ENCODE results near the gene ZG16B.

DNA sequence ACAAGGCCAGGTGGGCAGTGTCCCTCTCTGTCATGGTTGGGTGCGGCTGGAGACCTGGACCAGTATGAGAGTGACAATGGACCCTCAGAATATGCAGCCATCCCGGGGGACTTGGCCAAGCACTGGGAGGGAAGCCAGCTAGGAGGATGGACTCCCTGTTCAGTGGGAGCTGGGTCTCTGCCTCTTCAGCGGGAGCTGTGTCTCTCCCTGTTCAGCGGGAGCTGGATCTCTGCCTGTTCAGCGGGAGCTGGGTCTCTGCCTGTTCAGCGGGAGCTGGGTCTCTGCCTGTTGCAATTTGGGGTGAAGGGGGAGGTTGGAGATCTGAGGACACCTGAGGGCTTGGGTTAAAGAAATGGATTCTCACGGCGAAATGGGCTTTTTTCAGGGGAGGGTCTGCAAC lies 38.9 kb upstream of the ZG16B start:
- TF ChIP-seq, protein P1, sequence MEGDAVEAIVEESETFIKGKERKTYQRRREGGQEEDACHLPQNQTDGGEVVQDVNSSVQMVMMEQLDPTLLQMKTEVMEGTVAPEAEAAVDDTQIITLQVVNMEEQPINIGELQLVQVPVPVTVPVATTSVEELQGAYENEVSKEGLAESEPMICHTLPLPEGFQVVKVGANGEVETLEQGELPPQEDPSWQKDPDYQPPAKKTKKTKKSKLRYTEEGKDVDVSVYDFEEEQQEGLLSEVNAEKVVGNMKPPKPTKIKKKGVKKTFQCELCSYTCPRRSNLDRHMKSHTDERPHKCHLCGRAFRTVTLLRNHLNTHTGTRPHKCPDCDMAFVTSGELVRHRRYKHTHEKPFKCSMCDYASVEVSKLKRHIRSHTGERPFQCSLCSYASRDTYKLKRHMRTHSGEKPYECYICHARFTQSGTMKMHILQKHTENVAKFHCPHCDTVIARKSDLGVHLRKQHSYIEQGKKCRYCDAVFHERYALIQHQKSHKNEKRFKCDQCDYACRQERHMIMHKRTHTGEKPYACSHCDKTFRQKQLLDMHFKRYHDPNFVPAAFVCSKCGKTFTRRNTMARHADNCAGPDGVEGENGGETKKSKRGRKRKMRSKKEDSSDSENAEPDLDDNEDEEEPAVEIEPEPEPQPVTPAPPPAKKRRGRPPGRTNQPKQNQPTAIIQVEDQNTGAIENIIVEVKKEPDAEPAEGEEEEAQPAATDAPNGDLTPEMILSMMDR (IDR thresholded peaks at IDR 0.05): no peak
- TF ChIP-seq EP300 (IDR thresholded peaks at IDR 0.05) (no peak), POLR2A (IDR thresholded peaks at IDR 0.05) (no peak)

Measured in upper lobe of left lung (tissue), 4 donors.